HG03025 (cell line): ENCODE data around the gene UNC80.

ENCODE experiments used
- ATAC-seq: cut with Tn5 transposase; IDR thresholded peaks from one replicate; pipeline ENCODE4 v1.9.1; 2021; ENCODE audit warnings: mild to moderate bottlenecking, moderate library complexity; ENCODE audit not compliant: unreplicated experiment, low FRiP score

UNC80 gene

GRCh38 chr2:209960676-209961630, 189.3 kb downstream of the UNC80 start:
- peak; percentile 79 for ATAC-seq

GRCh38 chr2:209965723-209966122, 194.1 kb downstream of the UNC80 start:
- ATAC-seq = no peak

- no peak for ATAC-seq
Measured at GRCh38 chr2:209969692-209970091, 198.1 kb downstream of the UNC80 start.

- ATAC-seq = no peak
Measured at GRCh38 chr2:209970271-209970670, 198.6 kb downstream of the UNC80 start.

GRCh38 chr2:209970711-209971110, 199.1 kb downstream of the UNC80 start:
- ATAC-seq = no peak

GRCh38 chr2:209973328-209973727, 201.7 kb downstream of the UNC80 start:
- ATAC-seq = no peak

GRCh38 chr2:209974576-209974975, 202.9 kb downstream of the UNC80 start:
- ATAC-seq = no peak

- no peak for ATAC-seq
Measured at GRCh38 chr2:209976698-209977385, 205.2 kb downstream of the UNC80 start.

- peak; percentile 55 for ATAC-seq
Measured at GRCh38 chr2:209977386-209978239, 206.0 kb downstream of the UNC80 start.

- no peak for ATAC-seq
Measured at GRCh38 chr2:209984291-209984690, 212.7 kb downstream of the UNC80 start.

GRCh38 chr2:209985874-209986273, 214.2 kb downstream of the UNC80 start:
- no peak for ATAC-seq

GRCh38 chr2:209986415-209986814, 214.8 kb downstream of the UNC80 start:
- no peak for ATAC-seq

- no peak for ATAC-seq
Measured at GRCh38 chr2:209988010-209988409, 216.4 kb downstream of the UNC80 start.

- ATAC-seq = no peak
Measured at GRCh38 chr2:209990838-209991237, 219.2 kb downstream of the UNC80 start.

GRCh38 chr2:209993968-209994367, 222.3 kb downstream of the UNC80 start:
- no peak for ATAC-seq

- no peak for ATAC-seq
Measured at GRCh38 chr2:209998596-209998995, 227.0 kb downstream of the UNC80 start.

GRCh38 chr2:210000464-210001324, 229.1 kb downstream of the UNC80 start:
- no peak for ATAC-seq

GRCh38 chr2:210002158-210003157, 230.8 kb downstream of the UNC80 start, which contains the start of gene RPE:
TSS of gene RPE (plus strand) at chr2:210002638. CDS start at chr2:210002662, 24 bp downstream.
- ATAC-seq = peak; percentile 100
